Measurements from ENCODE around the gene HMGB2.

- no peak for TF ChIP-seq EZH2 (IDR thresholded peaks at IDR 0.05; ENCODE audit: borderline replicate concordance, low read depth, low read length, severe bottlenecking)
- no peak for TF ChIP-seq CTCF (IDR thresholded peaks at IDR 0.05; ENCODE audit: extremely low read depth in 1 of 2, insufficient read depth in 1 of 2, low read depth in 1 of 2, low read length in 2 of 2)
- no peak for TF ChIP-seq POLR2AphosphoS5 (IDR thresholded peaks at IDR 0.05; ENCODE audit: insufficient read depth, low read depth, low read length)
- TF ChIP-seq MYC (IDR thresholded peaks at IDR 0.05; ENCODE audit: low read depth, low read length): no peak
Observed at GRCh38 chr4:173333658-173334084, 487 bp downstream of the HMGB2 start.

All from endothelial cell of umbilical vein (primary cell).